ENCODE results near the gene FASTK. TPM values are rescaled to one million over a fixed set of nuclear protein-coding genes. Genes with fewer than 3 reads are reported as not detected.

Gene FASTK
- total and polyA plus RNA-seq, 2 of the 4 experiments (the other 2 are of a cell fraction), result 53.8 to 115 TPM

DNA sequence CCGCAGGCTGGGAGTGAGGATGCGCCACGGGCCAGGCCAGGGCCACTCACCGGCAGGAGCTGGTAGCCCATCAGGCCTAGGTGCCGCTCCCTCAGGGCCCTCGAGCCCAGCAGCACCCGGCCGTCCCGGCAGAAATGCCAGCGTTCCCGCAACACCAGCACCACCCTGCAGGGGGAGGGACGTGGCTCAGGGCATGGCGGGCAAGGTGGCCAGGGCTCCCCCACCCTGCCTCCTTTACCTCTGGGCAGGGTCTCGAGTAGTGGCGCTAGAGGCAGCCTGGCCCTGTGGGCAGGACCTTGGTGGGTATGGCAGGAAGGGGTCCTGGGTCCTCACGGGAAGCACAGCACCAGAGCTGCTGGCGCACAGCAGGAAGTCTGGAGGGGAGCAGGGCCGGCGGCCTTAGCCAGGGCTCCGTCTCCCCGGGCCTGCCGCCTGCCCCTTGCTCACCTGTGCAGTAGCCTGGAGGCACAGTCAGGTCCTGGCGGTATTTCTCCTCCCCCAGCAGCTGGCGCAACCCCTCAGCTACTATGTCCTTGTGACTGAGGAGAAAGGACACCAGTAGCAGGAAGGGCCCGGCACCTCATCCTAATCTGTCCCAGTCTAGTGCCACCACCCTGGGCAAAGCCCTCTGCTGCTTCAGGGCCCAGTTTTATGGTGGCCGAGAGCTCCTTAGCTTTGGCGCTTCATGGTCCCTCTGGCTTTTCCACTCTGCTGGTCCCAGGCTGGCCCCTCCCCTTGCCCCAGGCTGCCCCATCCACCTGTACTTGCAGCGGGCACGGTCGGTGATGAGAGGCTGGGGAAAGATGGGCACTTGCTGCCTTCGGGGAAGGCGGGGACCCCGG lies 3.5 kb downstream of the FASTK start:
- H3K4me1 ChIP-seq (ENCODE audit: control insufficient read depth, insufficient read depth, low read length), result peaks cover 16% of the 10 kb centered on the region
- TF ChIP-seq, protein P1, sequence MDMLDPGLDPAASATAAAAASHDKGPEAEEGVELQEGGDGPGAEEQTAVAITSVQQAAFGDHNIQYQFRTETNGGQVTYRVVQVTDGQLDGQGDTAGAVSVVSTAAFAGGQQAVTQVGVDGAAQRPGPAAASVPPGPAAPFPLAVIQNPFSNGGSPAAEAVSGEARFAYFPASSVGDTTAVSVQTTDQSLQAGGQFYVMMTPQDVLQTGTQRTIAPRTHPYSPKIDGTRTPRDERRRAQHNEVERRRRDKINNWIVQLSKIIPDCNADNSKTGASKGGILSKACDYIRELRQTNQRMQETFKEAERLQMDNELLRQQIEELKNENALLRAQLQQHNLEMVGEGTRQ (IDR thresholded peaks at IDR 0.05; ENCODE audit: low read depth, low read length), result no peak
- no peak for TF ChIP-seq FOS (IDR thresholded peaks at IDR 0.05; ENCODE audit: low read depth, low read length)
- no peak for TF ChIP-seq CEBPB (IDR thresholded peaks at IDR 0.05; ENCODE audit: low read depth, low read length)
- no peak for TF ChIP-seq CHD1 (IDR thresholded peaks at IDR 0.05; ENCODE audit: low read depth, low read length)
- TF ChIP-seq MAZ (IDR thresholded peaks at IDR 0.05; ENCODE audit: borderline replicate concordance, low read depth, low read length), result no peak
- TF ChIP-seq, protein P2, sequence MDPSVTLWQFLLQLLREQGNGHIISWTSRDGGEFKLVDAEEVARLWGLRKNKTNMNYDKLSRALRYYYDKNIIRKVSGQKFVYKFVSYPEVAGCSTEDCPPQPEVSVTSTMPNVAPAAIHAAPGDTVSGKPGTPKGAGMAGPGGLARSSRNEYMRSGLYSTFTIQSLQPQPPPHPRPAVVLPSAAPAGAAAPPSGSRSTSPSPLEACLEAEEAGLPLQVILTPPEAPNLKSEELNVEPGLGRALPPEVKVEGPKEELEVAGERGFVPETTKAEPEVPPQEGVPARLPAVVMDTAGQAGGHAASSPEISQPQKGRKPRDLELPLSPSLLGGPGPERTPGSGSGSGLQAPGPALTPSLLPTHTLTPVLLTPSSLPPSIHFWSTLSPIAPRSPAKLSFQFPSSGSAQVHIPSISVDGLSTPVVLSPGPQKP (IDR thresholded peaks at IDR 0.05; ENCODE audit: borderline replicate concordance, low read depth, low read length), result no peak
- TF ChIP-seq RAD21 (IDR thresholded peaks at IDR 0.05; ENCODE audit: low read length), result 0 out of 2 replicates have a peak, but pooled peaks have one; percentile 21
- TF ChIP-seq NFE2L2 (IDR thresholded peaks at IDR 0.05; ENCODE audit: low read depth, low read length), result no peak
- TF ChIP-seq SMC3 (IDR thresholded peaks at IDR 0.05; ENCODE audit: low read depth, low read length), result peak; percentile 29; the same call in 1 of the 2 replicates
- TF ChIP-seq RFX5 (IDR thresholded peaks at IDR 0.05; ENCODE audit: low read depth, low read length), result no peak
- TF ChIP-seq, protein P3, sequence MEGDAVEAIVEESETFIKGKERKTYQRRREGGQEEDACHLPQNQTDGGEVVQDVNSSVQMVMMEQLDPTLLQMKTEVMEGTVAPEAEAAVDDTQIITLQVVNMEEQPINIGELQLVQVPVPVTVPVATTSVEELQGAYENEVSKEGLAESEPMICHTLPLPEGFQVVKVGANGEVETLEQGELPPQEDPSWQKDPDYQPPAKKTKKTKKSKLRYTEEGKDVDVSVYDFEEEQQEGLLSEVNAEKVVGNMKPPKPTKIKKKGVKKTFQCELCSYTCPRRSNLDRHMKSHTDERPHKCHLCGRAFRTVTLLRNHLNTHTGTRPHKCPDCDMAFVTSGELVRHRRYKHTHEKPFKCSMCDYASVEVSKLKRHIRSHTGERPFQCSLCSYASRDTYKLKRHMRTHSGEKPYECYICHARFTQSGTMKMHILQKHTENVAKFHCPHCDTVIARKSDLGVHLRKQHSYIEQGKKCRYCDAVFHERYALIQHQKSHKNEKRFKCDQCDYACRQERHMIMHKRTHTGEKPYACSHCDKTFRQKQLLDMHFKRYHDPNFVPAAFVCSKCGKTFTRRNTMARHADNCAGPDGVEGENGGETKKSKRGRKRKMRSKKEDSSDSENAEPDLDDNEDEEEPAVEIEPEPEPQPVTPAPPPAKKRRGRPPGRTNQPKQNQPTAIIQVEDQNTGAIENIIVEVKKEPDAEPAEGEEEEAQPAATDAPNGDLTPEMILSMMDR (conservative IDR thresholded peaks at IDR 0.05; ENCODE audit: low read depth, low read length), result peak; percentile 31; the same call in 1 of the 2 replicates
- no peak for TF ChIP-seq RCOR1 (IDR thresholded peaks at IDR 0.05; ENCODE audit: insufficient replicate concordance, low read length)
- no peak for TF ChIP-seq MXI1 (IDR thresholded peaks at IDR 0.05; ENCODE audit: borderline replicate concordance, low read depth, low read length)
- no peak; the same call in 1 of the 2 replicates for TF ChIP-seq POLR2A (IDR thresholded peaks at IDR 0.05; ENCODE audit: low read depth, low read length)

More for the DNA sequence above, 3.5 kb downstream of the FASTK start:
- Histone ChIP-seq H3K14ac (replicated peaks; ENCODE audit: low read depth, low read length) (no peak overlapping the region), H3K36me3 (ENCODE audit: control insufficient read depth, insufficient read depth, low read length) (peaks cover 51% of the 10 kb centered on the region), H3K56ac (ENCODE audit: extremely low read depth, insufficient read depth, low read length) (no peak overlapping the region), H4K5ac (ENCODE audit: low read depth, low read length) (no peak overlapping the region), H3K18ac (ENCODE audit: low read depth, low read length) (no peak overlapping the region), H2AK9ac (replicated peaks; ENCODE audit: low read depth, low read length, poor library complexity) (peak overlapping the region; percentile 56), H3K9me3 (ENCODE audit: control insufficient read depth, insufficient read depth, low read length) (no peaks in the 10 kb centered on the region), H2AFZ (replicated peaks; ENCODE audit: low read length, poor library complexity) (peak overlapping the region; percentile 8), H3K23ac (ENCODE audit: low read depth, low read length) (no peak overlapping the region), H3K79me1 (ENCODE audit: low read depth in 1 of 2, low read length in 2 of 2) (peaks cover 13 to 64% of the 10 kb centered on the region in 2 experiments; a peak in 3 of 4 replicates), H3K27me3 (ENCODE audit: control insufficient read depth, insufficient read depth, low read length) (no peaks in the 10 kb centered on the region), H3K4ac (ENCODE audit: low read depth, low read length) (no peak overlapping the region), H3K9me1 (ENCODE audit: insufficient read depth, low read length) (no peaks in the 10 kb centered on the region), H2BK5ac (ENCODE audit: low read depth, low read length, poor library complexity, severe bottlenecking) (no peak overlapping the region), H4K91ac (ENCODE audit: insufficient read depth, low read depth, low read length) (no peak overlapping the region), H4K20me1 (ENCODE audit: insufficient read depth, low read length) (peaks cover 22% of the 10 kb centered on the region), H2BK20ac (ENCODE audit: low read depth, low read length) (no peak overlapping the region), H3K4me3 (ENCODE audit: insufficient read depth, low read depth, low read length) (no peak overlapping the region), H3K9ac (ENCODE audit: low read depth, low read length) (no peak overlapping the region), H2AK5ac (ENCODE audit: low read depth, low read length) (no peak overlapping the region), H4K8ac (ENCODE audit: low read depth in 2 of 2, low read length in 2 of 2) (no peak overlapping the region; a peak in 1 of 4 replicates), H3K4me2 (ENCODE audit: low read depth, low read length) (no peak overlapping the region), H2BK120ac (ENCODE audit: low read depth, low read length) (no peak overlapping the region), H3K27ac (ENCODE audit: insufficient read depth, low read length) (no peak overlapping the region), H2BK15ac (ENCODE audit: low read depth, low read length) (no peak overlapping the region)
- ATAC-seq (ENCODE audit: low read depth) (no peak), DNase-seq (no peak)
- TSS peak; percentile 62 for BruUV-seq (replicated peaks)
- intact Hi-C loops (cut with micrococcal nuclease) (no loop called here), dilution Hi-C loops (cut with HindIII; ENCODE audit: low sequenced_read_pairs, unreplicated experiment) (no loop called here), in situ Hi-C loops (cut with MboI; ENCODE audit: low sequenced_read_pairs) (no loop called here)
- CTCF ChIA-PET, result no interaction called here
- 100% methylated on average over 3 of the region's 33 CpGs; no CpG with 5 or more reads in 1 of the 2 experiments for WGBS, 2 experiments (ENCODE audit: extremely low coverage in 2 of 2, insufficient read length in 1 of 2)
- POLR2A ChIA-PET (ENCODE audit: unreplicated experiment), result interaction anchor here (0.5 to 0.6 kb wide), 2 partner anchors 16 to 212 kb away, joined by 4 to 5 read pairs; no protein-coding TSS in a partner anchor
